ENCODE results near the gene TPPP2. TPM values are rescaled to one million over a fixed set of nuclear protein-coding genes. Genes with fewer than 3 reads are reported as not detected.

TPPP2 gene
- total and polyA plus RNA-seq, 9 of the 15 experiments (the other 6 are each of a cell fraction or from before 2014, with no cell fraction given): 0.18 TPM; not detected in 8

DNA sequence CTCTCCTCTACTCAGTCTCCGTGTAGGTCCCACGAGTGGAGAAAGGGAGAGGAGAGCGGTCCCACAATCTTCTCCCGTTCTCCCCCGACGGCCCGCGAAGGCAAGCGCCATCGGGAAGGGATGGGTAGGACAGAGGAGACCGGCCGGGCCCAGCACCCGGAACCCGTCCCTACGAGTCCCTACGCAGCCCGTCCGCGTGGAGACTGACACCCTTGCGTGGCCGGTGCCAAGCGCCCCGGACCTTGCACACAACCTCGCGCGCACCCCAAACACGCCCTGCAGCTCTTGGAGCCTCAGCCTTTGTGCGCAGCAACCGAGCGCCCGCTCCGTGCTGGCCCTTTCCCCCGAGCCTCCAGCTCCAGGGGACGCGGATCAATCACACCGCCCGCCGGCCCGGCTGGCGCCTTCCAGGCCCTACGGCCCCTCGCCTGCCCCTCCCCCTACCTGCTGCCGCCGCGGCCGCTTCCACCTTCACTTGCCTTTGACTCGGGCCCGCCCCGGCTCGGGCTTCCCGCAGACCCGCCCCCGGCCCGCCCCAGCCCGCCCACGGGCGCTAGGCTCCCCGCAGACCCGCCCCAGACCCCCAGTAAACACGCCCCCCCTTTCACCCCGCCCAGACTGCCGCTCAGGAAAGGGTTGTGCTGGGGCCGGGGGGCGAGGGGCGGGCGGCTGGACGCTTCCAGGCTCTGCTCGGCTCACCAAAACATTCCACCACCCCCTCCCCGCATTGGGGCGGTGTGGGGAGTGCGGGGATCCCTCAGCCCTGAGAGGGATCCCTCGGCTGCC lies 5.2 kb upstream of the TPPP2 start, which contains the start of gene NDRG2 (continued):
- TF ChIP-seq, protein P1, sequence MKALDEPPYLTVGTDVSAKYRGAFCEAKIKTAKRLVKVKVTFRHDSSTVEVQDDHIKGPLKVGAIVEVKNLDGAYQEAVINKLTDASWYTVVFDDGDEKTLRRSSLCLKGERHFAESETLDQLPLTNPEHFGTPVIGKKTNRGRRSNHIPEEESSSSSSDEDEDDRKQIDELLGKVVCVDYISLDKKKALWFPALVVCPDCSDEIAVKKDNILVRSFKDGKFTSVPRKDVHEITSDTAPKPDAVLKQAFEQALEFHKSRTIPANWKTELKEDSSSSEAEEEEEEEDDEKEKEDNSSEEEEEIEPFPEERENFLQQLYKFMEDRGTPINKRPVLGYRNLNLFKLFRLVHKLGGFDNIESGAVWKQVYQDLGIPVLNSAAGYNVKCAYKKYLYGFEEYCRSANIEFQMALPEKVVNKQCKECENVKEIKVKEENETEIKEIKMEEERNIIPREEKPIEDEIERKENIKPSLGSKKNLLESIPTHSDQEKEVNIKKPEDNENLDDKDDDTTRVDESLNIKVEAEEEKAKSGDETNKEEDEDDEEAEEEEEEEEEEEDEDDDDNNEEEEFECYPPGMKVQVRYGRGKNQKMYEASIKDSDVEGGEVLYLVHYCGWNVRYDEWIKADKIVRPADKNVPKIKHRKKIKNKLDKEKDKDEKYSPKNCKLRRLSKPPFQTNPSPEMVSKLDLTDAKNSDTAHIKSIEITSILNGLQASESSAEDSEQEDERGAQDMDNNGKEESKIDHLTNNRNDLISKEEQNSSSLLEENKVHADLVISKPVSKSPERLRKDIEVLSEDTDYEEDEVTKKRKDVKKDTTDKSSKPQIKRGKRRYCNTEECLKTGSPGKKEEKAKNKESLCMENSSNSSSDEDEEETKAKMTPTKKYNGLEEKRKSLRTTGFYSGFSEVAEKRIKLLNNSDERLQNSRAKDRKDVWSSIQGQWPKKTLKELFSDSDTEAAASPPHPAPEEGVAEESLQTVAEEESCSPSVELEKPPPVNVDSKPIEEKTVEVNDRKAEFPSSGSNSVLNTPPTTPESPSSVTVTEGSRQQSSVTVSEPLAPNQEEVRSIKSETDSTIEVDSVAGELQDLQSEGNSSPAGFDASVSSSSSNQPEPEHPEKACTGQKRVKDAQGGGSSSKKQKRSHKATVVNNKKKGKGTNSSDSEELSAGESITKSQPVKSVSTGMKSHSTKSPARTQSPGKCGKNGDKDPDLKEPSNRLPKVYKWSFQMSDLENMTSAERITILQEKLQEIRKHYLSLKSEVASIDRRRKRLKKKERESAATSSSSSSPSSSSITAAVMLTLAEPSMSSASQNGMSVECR (CRISPR knock-in tag; IDR thresholded peaks at IDR 0.05): no peak
- TF ChIP-seq RBBP5 (IDR thresholded peaks at IDR 0.05; ENCODE audit: borderline replicate concordance, insufficient read depth, low read length, poor library complexity, severe bottlenecking) (peak; percentile 25), POLR2A (conservative IDR thresholded peaks at IDR 0.05) (peak; percentile 65)
- TF ChIP-seq, protein P2, sequence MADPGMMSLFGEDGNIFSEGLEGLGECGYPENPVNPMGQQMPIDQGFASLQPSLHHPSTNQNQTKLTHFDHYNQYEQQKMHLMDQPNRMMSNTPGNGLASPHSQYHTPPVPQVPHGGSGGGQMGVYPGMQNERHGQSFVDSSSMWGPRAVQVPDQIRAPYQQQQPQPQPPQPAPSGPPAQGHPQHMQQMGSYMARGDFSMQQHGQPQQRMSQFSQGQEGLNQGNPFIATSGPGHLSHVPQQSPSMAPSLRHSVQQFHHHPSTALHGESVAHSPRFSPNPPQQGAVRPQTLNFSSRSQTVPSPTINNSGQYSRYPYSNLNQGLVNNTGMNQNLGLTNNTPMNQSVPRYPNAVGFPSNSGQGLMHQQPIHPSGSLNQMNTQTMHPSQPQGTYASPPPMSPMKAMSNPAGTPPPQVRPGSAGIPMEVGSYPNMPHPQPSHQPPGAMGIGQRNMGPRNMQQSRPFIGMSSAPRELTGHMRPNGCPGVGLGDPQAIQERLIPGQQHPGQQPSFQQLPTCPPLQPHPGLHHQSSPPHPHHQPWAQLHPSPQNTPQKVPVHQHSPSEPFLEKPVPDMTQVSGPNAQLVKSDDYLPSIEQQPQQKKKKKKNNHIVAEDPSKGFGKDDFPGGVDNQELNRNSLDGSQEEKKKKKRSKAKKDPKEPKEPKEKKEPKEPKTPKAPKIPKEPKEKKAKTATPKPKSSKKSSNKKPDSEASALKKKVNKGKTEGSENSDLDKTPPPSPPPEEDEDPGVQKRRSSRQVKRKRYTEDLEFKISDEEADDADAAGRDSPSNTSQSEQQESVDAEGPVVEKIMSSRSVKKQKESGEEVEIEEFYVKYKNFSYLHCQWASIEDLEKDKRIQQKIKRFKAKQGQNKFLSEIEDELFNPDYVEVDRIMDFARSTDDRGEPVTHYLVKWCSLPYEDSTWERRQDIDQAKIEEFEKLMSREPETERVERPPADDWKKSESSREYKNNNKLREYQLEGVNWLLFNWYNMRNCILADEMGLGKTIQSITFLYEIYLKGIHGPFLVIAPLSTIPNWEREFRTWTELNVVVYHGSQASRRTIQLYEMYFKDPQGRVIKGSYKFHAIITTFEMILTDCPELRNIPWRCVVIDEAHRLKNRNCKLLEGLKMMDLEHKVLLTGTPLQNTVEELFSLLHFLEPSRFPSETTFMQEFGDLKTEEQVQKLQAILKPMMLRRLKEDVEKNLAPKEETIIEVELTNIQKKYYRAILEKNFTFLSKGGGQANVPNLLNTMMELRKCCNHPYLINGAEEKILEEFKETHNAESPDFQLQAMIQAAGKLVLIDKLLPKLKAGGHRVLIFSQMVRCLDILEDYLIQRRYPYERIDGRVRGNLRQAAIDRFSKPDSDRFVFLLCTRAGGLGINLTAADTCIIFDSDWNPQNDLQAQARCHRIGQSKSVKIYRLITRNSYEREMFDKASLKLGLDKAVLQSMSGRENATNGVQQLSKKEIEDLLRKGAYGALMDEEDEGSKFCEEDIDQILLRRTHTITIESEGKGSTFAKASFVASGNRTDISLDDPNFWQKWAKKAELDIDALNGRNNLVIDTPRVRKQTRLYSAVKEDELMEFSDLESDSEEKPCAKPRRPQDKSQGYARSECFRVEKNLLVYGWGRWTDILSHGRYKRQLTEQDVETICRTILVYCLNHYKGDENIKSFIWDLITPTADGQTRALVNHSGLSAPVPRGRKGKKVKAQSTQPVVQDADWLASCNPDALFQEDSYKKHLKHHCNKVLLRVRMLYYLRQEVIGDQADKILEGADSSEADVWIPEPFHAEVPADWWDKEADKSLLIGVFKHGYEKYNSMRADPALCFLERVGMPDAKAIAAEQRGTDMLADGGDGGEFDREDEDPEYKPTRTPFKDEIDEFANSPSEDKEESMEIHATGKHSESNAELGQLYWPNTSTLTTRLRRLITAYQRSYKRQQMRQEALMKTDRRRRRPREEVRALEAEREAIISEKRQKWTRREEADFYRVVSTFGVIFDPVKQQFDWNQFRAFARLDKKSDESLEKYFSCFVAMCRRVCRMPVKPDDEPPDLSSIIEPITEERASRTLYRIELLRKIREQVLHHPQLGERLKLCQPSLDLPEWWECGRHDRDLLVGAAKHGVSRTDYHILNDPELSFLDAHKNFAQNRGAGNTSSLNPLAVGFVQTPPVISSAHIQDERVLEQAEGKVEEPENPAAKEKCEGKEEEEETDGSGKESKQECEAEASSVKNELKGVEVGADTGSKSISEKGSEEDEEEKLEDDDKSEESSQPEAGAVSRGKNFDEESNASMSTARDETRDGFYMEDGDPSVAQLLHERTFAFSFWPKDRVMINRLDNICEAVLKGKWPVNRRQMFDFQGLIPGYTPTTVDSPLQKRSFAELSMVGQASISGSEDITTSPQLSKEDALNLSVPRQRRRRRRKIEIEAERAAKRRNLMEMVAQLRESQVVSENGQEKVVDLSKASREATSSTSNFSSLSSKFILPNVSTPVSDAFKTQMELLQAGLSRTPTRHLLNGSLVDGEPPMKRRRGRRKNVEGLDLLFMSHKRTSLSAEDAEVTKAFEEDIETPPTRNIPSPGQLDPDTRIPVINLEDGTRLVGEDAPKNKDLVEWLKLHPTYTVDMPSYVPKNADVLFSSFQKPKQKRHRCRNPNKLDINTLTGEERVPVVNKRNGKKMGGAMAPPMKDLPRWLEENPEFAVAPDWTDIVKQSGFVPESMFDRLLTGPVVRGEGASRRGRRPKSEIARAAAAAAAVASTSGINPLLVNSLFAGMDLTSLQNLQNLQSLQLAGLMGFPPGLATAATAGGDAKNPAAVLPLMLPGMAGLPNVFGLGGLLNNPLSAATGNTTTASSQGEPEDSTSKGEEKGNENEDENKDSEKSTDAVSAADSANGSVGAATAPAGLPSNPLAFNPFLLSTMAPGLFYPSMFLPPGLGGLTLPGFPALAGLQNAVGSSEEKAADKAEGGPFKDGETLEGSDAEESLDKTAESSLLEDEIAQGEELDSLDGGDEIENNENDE (IDR thresholded peaks at IDR 0.05; ENCODE audit: low read depth, low read length): no peak
- TF ChIP-seq, protein P3, sequence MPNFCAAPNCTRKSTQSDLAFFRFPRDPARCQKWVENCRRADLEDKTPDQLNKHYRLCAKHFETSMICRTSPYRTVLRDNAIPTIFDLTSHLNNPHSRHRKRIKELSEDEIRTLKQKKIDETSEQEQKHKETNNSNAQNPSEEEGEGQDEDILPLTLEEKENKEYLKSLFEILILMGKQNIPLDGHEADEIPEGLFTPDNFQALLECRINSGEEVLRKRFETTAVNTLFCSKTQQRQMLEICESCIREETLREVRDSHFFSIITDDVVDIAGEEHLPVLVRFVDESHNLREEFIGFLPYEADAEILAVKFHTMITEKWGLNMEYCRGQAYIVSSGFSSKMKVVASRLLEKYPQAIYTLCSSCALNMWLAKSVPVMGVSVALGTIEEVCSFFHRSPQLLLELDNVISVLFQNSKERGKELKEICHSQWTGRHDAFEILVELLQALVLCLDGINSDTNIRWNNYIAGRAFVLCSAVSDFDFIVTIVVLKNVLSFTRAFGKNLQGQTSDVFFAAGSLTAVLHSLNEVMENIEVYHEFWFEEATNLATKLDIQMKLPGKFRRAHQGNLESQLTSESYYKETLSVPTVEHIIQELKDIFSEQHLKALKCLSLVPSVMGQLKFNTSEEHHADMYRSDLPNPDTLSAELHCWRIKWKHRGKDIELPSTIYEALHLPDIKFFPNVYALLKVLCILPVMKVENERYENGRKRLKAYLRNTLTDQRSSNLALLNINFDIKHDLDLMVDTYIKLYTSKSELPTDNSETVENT (CRISPR knock-in tag; IDR thresholded peaks at IDR 0.05): 0 out of 2 replicates have a peak, but pooled peaks have one; percentile 55
- TF ChIP-seq, protein P4, sequence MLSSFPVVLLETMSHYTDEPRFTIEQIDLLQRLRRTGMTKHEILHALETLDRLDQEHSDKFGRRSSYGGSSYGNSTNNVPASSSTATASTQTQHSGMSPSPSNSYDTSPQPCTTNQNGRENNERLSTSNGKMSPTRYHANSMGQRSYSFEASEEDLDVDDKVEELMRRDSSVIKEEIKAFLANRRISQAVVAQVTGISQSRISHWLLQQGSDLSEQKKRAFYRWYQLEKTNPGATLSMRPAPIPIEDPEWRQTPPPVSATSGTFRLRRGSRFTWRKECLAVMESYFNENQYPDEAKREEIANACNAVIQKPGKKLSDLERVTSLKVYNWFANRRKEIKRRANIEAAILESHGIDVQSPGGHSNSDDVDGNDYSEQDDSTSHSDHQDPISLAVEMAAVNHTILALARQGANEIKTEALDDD (IDR thresholded peaks at IDR 0.05): no peak

All from K562 (cell line).